HEK293 (cell line): ENCODE results near the gene EDAR.

ENCODE experiments used
- CTCF ChIA-PET: fragments of 350-600 bp; formaldehyde crosslinking; extraction: SDS; loops from one replicate; lab custom pipeline; 2021; ENCODE audit warnings: antibody characterized with exemption; lab: Yijun Ruan, JAX
- POLR2A ChIA-PET: fragments of 300-600 bp; formaldehyde crosslinking; extraction: SDS; loops from one replicate; lab custom pipeline; 2020; ENCODE audit warnings: antibody characterized with exemption, inconsistent platforms; lab: Yijun Ruan, JAX
- H3K27ac ChIP-seq: fragments of 200-500 bp; sonication (Bioruptor generic); 2 replicates; pipeline ENCODE4 v1.5.1; 2014; ENCODE audit warnings: low read depth, low read length, control low read depth, inconsistent platforms; ENCODE audit errors: extremely low read depth
- H3K36me3 ChIP-seq, 2 experiments: fragments of 200-500 bp in 1 of 2; sonication (Bioruptor generic) in 1 of 2; 1 replicate in 1 of 2; 2 replicates in 1 of 2; pipeline ENCODE4 v1.5.1; 2014 to 2017; ENCODE audit warnings: inconsistent platforms in 2 of 2, low read length in 2 of 2; ENCODE audit not compliant: control insufficient read depth in 2 of 2, insufficient read depth in 1 of 2
- H3K4me1 ChIP-seq: fragments of 200-500 bp; sonication (Bioruptor generic); 2 replicates; pipeline ENCODE4 v1.5.1; 2014; ENCODE audit warnings: mild to moderate bottlenecking, low read length, inconsistent platforms; ENCODE audit not compliant: control insufficient read depth, insufficient read depth
- H3K4me3 ChIP-seq: 2 replicates; pipeline ENCODE4 v1.5.1; 2011; ENCODE audit warnings: low read depth, mild to moderate bottlenecking, control low read depth, low read length, moderate library complexity
- H3K9me3 ChIP-seq: fragments of 200-500 bp; sonication (Bioruptor generic); 2 replicates; pipeline ENCODE4 v1.5.1; 2014; ENCODE audit warnings: low read depth, low read length, inconsistent platforms; ENCODE audit not compliant: control insufficient read depth, insufficient read depth
- FEZF1 ChIP-seq: fragments of 450-650 bp; formaldehyde crosslinking; IDR thresholded peaks from 2 replicates; pipeline ENCODE4 v1.5.1; 2016; ENCODE audit warnings: missing biosample characterization, missing genetic modification characterization
- HOXD13 ChIP-seq: sonication (generic); formaldehyde crosslinking; IDR thresholded peaks from 2 replicates; pipeline ENCODE4 v1.8.0; 2022; ENCODE audit warnings: missing genetic modification reagents, borderline replicate concordance
- KLF9 ChIP-seq: fragments of 450-650 bp; formaldehyde crosslinking; IDR thresholded peaks from 2 replicates; pipeline ENCODE4 v1.5.1; 2016; ENCODE audit warnings: missing biosample characterization, missing genetic modification characterization, low read depth
- ZBTB20 ChIP-seq: fragments of 450-650 bp; formaldehyde crosslinking; IDR thresholded peaks from 2 replicates; pipeline ENCODE4 v1.5.1; 2016; ENCODE audit warnings: missing biosample characterization, missing genetic modification characterization
- ZEB2 ChIP-seq: fragments of 450-650 bp; formaldehyde crosslinking; IDR thresholded peaks from 2 replicates; pipeline ENCODE4 v1.5.1; 2016; ENCODE audit warnings: missing biosample characterization, missing genetic modification characterization
- ZFHX2 ChIP-seq: fragments of 450-650 bp; formaldehyde crosslinking; conservative IDR thresholded peaks from 2 replicates; pipeline ENCODE4 v1.5.1; 2016; ENCODE audit warnings: missing biosample characterization, missing genetic modification characterization
- ZNF274 ChIP-seq, 2 experiments: fragments of 200-500 bp in 1 of 2; fragments of 450-650 bp in 1 of 2; sonication (Bioruptor generic) in 1 of 2; formaldehyde crosslinking in 1 of 2; IDR thresholded peaks; 2 replicates each; pipeline versions ENCODE4 v1.5.1 to v1.6.1; 2014 to 2016; ENCODE audit warnings: borderline replicate concordance in 1 of 2, inconsistent platforms in 1 of 2, low read length in 1 of 2, missing biosample characterization in 1 of 2, missing genetic modification characterization in 1 of 2
- ZNF311 ChIP-seq: fragments of 450-650 bp; formaldehyde crosslinking; IDR thresholded peaks from 2 replicates; pipeline ENCODE4 v1.5.1; 2017; ENCODE audit warnings: missing biosample characterization, missing genetic modification characterization, borderline replicate concordance
- ZNF521 ChIP-seq: fragments of 450-650 bp; formaldehyde crosslinking; IDR thresholded peaks from 2 replicates; pipeline ENCODE4 v1.5.1; 2017; ENCODE audit warnings: missing biosample characterization, mild to moderate bottlenecking, missing genetic modification characterization
- ZNF529 ChIP-seq: fragments of 450-650 bp; formaldehyde crosslinking; IDR thresholded peaks from 2 replicates; pipeline ENCODE4 v1.5.1; 2017; ENCODE audit warnings: missing genetic modification characterization, missing biosample characterization; ENCODE audit not compliant: insufficient replicate concordance
- ZNF530 ChIP-seq: fragments of 450-650 bp; formaldehyde crosslinking; IDR thresholded peaks from 2 replicates; pipeline ENCODE4 v1.5.1; 2016; ENCODE audit warnings: low read depth, missing biosample characterization, missing genetic modification characterization
- ZNF560 ChIP-seq: fragments of 450-650 bp; formaldehyde crosslinking; IDR thresholded peaks from 2 replicates; pipeline ENCODE4 v1.5.1; 2017; ENCODE audit warnings: missing biosample characterization, missing genetic modification characterization, borderline replicate concordance
- ZNF626 ChIP-seq: fragments of 450-650 bp; sonication (Bioruptor Pico); formaldehyde crosslinking; IDR thresholded peaks from 2 replicates; pipeline ENCODE4 v1.5.1; 2018; ENCODE audit warnings: missing biosample characterization, missing genetic modification characterization, inconsistent platforms
- ZNF777 ChIP-seq: fragments of 450-650 bp; formaldehyde crosslinking; IDR thresholded peaks from 2 replicates; pipeline ENCODE4 v1.5.1; 2017; ENCODE audit warnings: missing biosample characterization, missing genetic modification characterization, borderline replicate concordance
- ZNF843 ChIP-seq: fragments of 450-650 bp; formaldehyde crosslinking; IDR thresholded peaks from 2 replicates; pipeline ENCODE4 v1.5.1; 2016; ENCODE audit warnings: missing biosample characterization, missing genetic modification characterization
- TF ChIP-seq, protein P1 (sequence below): fragments of 450-650 bp; formaldehyde crosslinking; IDR thresholded peaks from 2 replicates; pipeline ENCODE4 v1.5.1; 2016; ENCODE audit warnings: missing biosample characterization, missing genetic modification characterization
- TF ChIP-seq, protein P2 (sequence below): fragments of 450-650 bp; formaldehyde crosslinking; optimal IDR thresholded peaks from 2 replicates; pipeline ENCODE3; 2016; ENCODE audit warnings: missing biosample characterization, mild to moderate bottlenecking, missing genetic modification characterization
- TF ChIP-seq, protein P3 (sequence below): fragments of 450-650 bp; formaldehyde crosslinking; IDR thresholded peaks from 2 replicates; pipeline ENCODE4 v1.5.1; 2016; ENCODE audit warnings: missing biosample characterization, missing genetic modification characterization
- TF ChIP-seq, protein P4 (sequence below): fragments of 450-650 bp; formaldehyde crosslinking; conservative IDR thresholded peaks from 2 replicates; pipeline ENCODE4 v1.5.1; 2016; ENCODE audit warnings: low read depth, missing biosample characterization, missing genetic modification characterization
- TF ChIP-seq, protein P5 (sequence below): fragments of 450-650 bp; formaldehyde crosslinking; IDR thresholded peaks from 2 replicates; pipeline ENCODE4 v1.5.1; 2017; ENCODE audit warnings: missing biosample characterization, mild to moderate bottlenecking, missing genetic modification characterization, moderate library complexity
- TF ChIP-seq, protein P6 (sequence below): IDR thresholded peaks from 2 replicates; pipeline ENCODE4 v1.6.1; 2011; ENCODE audit warnings: mild to moderate bottlenecking, low read depth, low read length, borderline replicate concordance

The EDAR gene

DNA sequence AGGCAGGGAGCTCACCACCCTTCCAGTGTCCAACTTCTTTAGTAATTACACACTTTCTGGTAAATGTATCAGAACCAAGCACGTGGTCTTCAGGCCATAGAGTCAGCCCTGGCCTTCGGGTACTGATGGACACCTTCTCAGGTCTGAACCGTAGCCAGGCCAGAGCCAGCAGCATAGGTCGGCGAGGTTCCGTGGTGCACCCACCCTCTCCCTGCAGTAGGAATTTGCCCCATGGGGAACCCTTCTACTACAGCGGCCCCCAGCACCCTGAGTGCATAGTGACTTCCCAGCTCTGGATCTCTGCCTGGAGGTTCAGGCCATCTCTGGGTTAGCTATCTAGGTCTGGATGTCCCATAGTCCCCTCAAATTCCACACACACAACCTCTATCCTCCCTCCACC, 61.6 kb downstream of the EDAR start (continued):
- TF ChIP-seq, protein P1, sequence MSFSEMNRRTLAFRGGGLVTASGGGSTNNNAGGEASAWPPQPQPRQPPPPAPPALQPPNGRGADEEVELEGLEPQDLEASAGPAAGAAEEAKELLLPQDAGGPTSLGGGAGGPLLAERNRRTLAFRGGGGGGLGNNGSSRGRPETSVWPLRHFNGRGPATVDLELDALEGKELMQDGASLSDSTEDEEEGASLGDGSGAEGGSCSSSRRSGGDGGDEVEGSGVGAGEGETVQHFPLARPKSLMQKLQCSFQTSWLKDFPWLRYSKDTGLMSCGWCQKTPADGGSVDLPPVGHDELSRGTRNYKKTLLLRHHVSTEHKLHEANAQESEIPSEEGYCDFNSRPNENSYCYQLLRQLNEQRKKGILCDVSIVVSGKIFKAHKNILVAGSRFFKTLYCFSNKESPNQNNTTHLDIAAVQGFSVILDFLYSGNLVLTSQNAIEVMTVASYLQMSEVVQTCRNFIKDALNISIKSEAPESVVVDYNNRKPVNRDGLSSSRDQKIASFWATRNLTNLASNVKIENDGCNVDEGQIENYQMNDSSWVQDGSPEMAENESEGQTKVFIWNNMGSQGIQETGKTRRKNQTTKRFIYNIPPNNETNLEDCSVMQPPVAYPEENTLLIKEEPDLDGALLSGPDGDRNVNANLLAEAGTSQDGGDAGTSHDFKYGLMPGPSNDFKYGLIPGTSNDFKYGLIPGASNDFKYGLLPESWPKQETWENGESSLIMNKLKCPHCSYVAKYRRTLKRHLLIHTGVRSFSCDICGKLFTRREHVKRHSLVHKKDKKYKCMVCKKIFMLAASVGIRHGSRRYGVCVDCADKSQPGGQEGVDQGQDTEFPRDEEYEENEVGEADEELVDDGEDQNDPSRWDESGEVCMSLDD (tag by site-specific recombination): no peak
- TF ChIP-seq ZFHX2 (tag by site-specific recombination): no peak
- no peak for TF ChIP-seq ZNF311 (tag by site-specific recombination)
- TF ChIP-seq, protein P2, sequence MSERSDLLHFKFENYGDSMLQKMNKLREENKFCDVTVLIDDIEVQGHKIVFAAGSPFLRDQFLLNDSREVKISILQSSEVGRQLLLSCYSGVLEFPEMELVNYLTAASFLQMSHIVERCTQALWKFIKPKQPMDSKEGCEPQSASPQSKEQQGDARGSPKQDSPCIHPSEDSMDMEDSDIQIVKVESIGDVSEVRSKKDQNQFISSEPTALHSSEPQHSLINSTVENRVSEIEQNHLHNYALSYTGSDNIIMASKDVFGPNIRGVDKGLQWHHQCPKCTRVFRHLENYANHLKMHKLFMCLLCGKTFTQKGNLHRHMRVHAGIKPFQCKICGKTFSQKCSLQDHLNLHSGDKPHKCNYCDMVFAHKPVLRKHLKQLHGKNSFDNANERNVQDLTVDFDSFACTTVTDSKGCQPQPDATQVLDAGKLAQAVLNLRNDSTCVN (tag by site-specific recombination): no peak
- no peak for TF ChIP-seq ZNF521 (tag by site-specific recombination)
- no peak for TF ChIP-seq FEZF1
- TF ChIP-seq ZBTB20 (tag by site-specific recombination): no peak
- TF ChIP-seq HOXD13 (CRISPR knock-in tag): no peak
- no peak for TF ChIP-seq ZNF626 (tag by site-specific recombination)
- TF ChIP-seq, protein P3, sequence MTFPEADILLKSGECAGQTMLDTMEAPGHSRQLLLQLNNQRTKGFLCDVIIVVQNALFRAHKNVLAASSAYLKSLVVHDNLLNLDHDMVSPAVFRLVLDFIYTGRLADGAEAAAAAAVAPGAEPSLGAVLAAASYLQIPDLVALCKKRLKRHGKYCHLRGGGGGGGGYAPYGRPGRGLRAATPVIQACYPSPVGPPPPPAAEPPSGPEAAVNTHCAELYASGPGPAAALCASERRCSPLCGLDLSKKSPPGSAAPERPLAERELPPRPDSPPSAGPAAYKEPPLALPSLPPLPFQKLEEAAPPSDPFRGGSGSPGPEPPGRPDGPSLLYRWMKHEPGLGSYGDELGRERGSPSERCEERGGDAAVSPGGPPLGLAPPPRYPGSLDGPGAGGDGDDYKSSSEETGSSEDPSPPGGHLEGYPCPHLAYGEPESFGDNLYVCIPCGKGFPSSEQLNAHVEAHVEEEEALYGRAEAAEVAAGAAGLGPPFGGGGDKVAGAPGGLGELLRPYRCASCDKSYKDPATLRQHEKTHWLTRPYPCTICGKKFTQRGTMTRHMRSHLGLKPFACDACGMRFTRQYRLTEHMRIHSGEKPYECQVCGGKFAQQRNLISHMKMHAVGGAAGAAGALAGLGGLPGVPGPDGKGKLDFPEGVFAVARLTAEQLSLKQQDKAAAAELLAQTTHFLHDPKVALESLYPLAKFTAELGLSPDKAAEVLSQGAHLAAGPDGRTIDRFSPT (tag by site-specific recombination): no peak
- no peak for TF ChIP-seq ZNF777 (tag by site-specific recombination)
- TF ChIP-seq ZNF274 (IDR thresholded peaks at IDR 0.05; ENCODE audit: low read length): no peak
- TF ChIP-seq ZNF274 (tag by site-specific recombination; IDR thresholded peaks at IDR 0.05; ENCODE audit: borderline replicate concordance): no peak
- TF ChIP-seq ZNF529 (tag by site-specific recombination): no peak
- no peak for TF ChIP-seq ZEB2 (tag by site-specific recombination)
- no peak for TF ChIP-seq ZNF530
- TF ChIP-seq ZNF560 (tag by site-specific recombination): no peak

DNA sequence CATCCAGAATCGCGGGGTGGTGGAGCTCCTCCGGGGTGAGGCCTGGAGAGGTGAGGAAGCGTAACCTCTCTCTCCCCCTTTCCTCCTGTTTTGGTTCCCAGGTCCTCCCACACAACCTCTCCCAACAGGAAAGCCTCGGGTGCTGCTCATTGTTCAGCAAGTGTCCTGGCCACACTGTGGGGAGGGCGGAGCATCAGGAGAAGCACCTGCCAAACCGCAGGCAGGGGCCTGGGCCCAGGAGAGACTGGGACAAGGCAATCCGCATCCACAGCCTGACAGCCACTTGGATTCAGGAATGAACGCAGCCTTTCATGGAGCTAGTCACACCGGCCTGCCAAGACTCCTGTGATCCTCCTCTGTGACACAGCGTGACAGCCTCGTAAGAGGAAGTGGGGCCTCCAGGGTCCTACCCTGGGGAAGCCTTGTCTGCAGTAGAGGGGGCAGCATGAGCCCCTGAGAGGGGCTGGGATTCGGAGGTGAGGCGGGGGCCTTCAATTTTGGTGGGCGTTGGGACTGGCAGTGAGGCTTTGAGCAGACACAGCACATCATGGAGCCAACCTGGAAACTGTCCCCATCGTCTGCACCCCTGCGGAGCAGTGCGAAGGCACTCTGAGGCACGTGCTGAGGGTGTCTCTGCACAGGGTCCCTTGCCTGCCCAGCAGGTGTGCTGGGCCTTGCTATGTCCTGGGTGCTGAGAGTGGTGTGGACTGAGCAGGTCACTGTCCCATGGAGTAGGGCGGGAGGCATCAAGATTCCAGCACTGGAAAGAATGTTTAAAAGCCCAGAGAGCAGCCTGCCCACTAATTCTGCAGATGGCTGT, 62.2 kb downstream of the EDAR start:
- Histone ChIP-seq H3K36me3 (no peaks in the 10 kb centered on the region), H3K4me1 (no peaks in the 10 kb centered on the region), H3K9me3 (no peaks in the 10 kb centered on the region), H3K27ac (no peak overlapping the region), H3K4me3 (no peak overlapping the region)
- ChIA-PET CTCF (interaction anchor here (0.5 to 7.0 kb wide), 4 partner anchors 26 to 330 kb away, joined by 3 to 74 read pairs (median 6); partner anchors contain the start of gene EDAR), POLR2A (no interaction called here)
- TF ChIP-seq KLF9 (tag by site-specific recombination) (no peak), ZNF777 (tag by site-specific recombination) (no peak), ZNF843 (tag by site-specific recombination) (no peak)
- TF ChIP-seq, protein P4, sequence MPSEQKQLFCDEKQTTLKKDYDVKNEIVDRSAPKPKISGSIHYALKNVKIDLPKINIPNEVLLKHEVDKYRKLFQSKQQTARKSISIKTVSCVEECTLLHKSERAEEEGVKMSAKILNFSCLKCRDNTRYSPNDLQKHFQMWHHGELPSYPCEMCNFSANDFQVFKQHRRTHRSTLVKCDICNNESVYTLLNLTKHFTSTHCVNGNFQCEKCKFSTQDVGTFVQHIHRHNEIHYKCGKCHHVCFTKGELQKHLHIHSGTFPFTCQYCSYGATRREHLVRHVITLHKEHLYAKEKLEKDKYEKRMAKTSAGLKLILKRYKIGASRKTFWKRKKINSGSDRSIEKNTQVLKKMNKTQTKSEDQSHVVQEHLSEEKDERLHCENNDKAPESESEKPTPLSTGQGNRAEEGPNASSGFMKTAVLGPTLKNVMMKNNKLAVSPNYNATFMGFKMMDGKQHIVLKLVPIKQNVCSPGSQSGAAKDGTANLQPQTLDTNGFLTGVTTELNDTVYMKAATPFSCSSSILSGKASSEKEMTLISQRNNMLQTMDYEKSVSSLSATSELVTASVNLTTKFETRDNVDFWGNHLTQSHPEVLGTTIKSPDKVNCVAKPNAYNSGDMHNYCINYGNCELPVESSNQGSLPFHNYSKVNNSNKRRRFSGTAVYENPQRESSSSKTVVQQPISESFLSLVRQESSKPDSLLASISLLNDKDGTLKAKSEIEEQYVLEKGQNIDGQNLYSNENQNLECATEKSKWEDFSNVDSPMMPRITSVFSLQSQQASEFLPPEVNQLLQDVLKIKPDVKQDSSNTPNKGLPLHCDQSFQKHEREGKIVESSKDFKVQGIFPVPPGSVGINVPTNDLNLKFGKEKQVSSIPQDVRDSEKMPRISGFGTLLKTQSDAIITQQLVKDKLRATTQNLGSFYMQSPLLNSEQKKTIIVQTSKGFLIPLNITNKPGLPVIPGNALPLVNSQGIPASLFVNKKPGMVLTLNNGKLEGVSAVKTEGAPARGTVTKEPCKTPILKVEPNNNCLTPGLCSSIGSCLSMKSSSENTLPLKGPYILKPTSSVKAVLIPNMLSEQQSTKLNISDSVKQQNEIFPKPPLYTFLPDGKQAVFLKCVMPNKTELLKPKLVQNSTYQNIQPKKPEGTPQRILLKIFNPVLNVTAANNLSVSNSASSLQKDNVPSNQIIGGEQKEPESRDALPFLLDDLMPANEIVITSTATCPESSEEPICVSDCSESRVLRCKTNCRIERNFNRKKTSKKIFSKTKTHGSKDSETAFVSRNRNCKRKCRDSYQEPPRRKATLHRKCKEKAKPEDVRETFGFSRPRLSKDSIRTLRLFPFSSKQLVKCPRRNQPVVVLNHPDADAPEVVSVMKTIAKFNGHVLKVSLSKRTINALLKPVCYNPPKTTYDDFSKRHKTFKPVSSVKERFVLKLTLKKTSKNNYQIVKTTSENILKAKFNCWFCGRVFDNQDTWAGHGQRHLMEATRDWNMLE (tag by site-specific recombination): no peak
- TF ChIP-seq, protein P5, sequence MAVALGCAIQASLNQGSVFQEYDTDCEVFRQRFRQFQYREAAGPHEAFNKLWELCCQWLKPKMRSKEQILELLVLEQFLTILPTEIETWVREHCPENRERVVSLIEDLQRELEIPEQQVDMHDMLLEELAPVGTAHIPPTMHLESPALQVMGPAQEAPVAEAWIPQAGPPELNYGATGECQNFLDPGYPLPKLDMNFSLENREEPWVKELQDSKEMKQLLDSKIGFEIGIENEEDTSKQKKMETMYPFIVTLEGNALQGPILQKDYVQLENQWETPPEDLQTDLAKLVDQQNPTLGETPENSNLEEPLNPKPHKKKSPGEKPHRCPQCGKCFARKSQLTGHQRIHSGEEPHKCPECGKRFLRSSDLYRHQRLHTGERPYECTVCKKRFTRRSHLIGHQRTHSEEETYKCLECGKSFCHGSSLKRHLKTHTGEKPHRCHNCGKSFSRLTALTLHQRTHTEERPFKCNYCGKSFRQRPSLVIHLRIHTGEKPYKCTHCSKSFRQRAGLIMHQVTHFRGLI (tag by site-specific recombination): no peak
- TF ChIP-seq, protein P6, sequence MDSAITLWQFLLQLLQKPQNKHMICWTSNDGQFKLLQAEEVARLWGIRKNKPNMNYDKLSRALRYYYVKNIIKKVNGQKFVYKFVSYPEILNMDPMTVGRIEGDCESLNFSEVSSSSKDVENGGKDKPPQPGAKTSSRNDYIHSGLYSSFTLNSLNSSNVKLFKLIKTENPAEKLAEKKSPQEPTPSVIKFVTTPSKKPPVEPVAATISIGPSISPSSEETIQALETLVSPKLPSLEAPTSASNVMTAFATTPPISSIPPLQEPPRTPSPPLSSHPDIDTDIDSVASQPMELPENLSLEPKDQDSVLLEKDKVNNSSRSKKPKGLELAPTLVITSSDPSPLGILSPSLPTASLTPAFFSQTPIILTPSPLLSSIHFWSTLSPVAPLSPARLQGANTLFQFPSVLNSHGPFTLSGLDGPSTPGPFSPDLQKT: no peak
